Activated CD4-positive, alpha-beta T cell treated with anti-CD3 and anti-CD28 coated beads, Interleukin-2, Interleukin-4, amounts not matched to agents 100 ng/mL and 50 ng/mL, durations not matched to agents 16 hours and 8 hours (primary cell): ENCODE data around the gene SORL1-AS1.

Experiments used
- DNase-seq: peaks from one replicate; pipeline ENCODE4 v3.0.0-alpha.2; 2020; ENCODE audit warnings: low spot score

Gene SORL1-AS1

DNA sequence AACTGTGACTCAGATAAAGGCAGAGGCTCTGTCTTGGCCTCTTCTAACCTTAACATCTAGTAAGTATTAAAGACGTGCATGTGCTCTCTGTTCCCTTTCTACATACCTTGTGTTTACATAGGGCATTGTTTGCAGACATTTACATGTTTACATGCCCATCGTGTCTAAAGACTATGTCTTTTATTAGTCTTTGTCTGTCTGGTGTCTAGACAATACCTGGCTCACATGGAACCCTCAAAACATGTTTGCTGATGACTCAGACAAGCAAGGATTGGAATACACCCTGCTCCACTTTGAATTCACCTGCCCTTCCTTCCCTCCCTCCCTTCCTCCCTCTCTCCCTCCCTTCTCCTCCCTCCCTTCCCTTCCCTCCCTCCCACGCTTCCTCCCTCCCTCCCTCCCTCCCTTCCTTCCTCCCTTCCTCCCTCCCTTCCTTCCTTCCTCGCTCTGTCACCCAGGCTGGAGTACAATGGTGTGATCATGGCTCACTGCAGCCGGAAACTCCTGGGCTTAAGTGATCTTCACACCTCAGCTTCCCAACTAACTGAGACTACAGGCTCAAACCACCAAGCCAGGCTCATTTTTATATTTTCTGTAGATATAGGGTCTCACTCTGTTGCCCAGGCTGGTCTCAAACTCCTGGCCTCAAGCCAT lies 23.7 kb upstream of the SORL1-AS1 start:
- no peak for DNase-seq

DNA sequence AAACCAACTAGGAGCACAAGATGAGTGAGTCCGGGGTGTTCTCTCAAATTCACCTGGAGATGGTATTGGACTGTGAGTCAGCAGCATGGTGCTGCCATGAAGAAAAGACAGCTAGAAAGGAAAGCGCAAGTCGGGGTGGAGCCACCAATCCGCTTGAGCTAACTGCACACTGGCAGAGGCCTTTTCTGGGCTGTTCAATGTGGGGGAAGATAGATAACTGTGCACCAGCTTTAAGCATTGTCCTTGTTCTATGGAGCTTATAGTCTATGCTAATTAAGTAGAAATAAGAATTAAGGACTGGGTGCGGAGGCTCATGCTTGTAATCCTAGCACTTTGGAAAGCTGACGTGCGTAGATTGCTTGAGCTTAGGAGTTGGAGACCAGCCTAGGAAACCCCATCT lies 21.9 kb upstream of the SORL1-AS1 start:
- no peak for DNase-seq

DNA sequence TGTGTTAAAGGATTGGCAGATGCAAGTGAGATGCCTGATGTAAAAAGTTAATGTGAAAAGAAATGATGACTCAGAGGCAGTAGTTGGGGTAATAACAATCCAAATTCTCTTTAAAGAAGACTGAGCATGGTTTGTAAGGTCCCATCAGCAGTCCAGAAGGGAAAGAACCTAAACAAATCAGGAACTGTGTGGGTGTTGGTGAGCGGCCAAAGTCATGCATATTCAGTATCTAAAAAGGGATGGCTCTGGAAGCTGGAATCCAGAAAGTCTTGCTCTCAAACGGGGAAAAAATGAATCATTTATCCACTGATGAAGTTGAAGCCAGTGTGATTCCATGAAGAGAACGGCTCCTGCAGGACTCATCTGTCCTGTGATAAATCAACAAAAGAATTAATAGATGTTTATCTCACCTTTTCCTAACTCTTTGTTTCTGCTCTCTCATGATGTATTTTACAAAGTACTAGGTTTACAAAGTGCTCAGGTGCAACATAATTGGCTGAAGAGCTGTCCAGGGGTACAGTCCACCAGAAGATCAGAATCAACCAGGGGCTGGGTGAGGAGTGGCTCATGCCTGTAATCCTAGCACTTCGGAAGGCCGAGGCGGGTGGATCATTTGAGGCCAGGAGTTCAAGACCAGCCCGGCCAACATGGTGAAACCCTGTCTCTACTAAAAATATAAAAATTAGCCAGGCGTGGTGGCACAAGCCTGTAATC lies 20.5 kb upstream of the SORL1-AS1 start:
- no peak for DNase-seq

DNA sequence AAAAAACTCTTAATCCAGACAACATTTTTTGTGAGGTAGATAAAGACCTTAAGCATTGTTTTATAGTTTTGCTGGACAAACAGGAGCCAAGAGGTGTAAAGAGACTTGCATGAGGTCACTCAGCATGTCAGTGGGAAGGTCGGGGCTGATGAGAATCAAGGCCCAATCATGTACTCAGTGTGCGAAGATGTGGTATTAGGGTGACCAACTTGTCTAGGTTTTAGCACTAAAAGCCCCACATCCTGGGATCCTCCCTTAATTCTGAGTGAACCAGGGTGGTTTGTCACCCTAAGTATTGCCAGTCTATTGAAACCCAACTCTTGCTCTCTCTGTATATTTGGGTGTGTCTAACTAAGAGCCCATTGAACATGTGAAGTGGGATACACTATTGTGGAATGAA lies 19.5 kb upstream of the SORL1-AS1 start:
- no peak for DNase-seq

DNA sequence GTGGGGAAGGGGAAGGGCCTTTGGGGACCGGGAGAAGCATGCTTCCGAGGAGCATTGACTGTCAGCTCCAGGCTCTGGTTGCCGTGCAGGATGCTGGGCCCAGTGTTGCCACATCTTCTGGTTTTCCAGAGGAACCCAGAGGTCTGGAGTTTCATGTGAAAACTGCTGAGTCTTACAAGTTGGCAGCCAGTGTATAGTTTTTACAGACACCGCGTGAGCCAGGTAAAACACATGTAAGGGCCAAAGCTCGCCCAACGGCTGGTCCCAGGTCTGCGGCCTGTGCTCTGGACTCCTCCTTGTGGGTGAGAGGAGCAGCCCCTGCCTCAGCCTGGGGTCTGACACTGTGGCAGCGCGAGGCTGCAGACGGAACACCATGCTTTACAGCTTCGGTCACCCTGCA lies 18.4 kb upstream of the SORL1-AS1 start:
- no peak for DNase-seq

DNA sequence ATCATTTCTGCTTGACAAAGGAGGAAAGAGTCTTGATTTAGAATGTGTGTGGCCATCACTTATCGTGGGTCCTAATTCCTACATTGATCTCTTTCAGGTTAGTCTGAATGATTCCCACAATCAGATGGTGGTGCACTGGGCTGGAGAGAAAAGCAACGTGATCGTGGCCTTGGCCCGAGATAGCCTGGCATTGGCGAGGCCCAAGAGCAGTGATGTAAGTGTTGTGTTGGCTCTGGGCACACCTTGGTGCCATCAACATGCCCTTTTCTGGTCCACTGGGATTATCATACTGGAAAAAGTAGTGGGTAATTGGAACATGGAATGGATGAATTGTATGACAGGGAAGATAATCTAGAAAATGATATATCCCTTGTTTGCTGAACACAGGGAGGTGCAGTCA lies 17.1 kb upstream of the SORL1-AS1 start:
- no peak for DNase-seq

GRCh38 chr11:121467965-121468364 lies 15.2 kb upstream of the SORL1-AS1 start:
- peak; percentile 51 for DNase-seq

GRCh38 chr11:121467471-121467870 lies 14.7 kb upstream of the SORL1-AS1 start:
- no peak for DNase-seq

- no peak for DNase-seq
These were observed 13.5 kb upstream of the SORL1-AS1 start for GRCh38 chr11:121466063-121466794.

DNA sequence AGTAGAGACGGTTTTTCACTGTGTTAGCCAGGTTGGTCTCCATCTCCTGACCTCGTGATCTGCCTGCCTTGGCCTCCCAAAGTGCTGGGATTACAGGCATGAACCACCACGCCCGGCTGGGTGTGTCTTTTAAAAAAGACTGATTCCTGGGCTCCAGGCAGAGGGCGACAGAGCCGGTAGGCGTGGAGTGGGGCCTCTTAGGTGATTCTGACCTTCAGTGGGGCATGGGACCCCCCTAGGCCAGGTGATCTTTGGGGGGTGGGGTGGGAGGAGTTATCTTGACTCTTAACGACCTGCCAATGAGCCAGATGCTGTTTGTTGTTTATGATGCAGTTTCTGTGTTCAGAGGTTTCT lies 12.9 kb upstream of the SORL1-AS1 start:
- no peak for DNase-seq

DNA sequence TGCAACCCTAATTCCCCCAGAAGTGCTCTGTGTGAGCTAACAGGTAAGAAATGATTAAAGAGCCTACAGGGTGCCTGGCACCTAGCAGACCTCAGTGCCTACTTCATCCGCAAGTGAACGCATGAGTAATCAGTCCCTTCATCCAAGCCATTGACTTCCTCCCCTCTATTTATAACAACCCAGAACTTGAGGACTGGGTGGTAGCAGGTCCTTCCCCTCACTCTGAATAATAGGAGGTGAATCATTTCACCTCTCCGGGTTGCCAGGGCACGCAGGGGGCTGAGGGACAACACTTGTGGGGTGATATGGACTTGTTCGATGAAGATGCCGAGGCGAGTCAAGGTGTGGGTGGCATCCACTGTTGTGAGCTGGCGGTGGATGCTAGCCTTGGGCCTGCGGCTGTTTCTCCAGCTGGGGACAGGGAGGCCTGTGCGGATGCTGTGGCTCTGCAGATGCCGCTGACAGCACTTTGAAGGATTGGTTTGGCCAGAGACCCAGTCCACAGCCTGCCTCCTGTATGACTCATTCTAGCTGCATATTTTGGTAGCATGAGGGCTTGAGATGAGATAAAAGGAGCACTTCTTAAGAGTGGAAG lies 11.7 kb upstream of the SORL1-AS1 start:
- DNase-seq: peak; percentile 88

DNA sequence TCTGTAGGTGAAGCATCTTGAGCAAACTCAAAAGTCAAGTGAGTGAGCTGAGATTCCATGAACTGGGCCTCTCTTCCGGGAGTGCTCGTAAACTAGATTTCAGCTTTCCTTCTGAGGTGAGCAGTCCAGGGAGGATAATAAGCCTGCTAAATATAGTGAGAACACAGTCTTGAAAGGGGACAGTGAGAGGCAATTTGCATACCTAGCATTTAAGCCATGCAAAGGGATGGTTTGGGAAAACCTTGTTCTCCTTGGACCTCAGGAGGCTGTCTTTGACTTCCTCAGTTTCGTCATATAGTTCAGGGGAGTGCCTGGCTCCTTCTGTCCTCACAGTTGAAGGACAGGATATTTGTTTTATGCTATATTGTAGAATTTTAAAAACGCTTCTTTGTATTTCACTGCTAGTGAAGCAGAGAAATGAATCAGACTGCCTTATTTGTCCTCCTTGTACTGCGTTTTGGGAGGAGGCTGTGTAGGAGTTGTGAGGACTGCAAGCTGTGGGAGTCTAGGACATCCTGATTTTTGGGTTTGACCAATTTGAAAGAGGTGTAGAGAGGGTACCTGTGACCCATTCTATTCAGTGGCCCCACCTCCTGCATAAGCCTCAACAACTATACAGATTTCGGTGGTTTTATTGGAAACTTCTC lies 11.0 kb upstream of the SORL1-AS1 start:
- no peak for DNase-seq

DNA sequence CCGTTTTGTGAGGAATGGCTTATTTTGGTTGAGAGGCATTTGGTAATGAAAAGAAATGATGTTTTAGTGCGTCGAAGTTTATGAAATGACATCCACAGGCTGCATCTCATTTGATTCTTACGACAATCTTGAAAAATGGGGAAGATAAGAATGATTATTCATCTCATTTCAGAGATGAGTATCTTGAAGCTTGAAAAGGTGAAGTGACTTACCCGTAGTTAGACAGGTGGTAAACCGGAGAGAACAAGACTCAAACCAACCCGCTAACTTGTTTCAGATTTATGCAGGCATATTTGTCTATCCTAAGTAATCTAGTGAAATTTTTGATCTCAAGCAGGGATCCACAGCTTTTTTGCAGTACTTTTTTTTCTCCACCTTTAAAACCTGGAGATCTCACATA lies 9.1 kb upstream of the SORL1-AS1 start:
- no peak for DNase-seq

GRCh38 chr11:121460941-121461514 lies 8.3 kb upstream of the SORL1-AS1 start:
- DNase-seq: no peak

DNA sequence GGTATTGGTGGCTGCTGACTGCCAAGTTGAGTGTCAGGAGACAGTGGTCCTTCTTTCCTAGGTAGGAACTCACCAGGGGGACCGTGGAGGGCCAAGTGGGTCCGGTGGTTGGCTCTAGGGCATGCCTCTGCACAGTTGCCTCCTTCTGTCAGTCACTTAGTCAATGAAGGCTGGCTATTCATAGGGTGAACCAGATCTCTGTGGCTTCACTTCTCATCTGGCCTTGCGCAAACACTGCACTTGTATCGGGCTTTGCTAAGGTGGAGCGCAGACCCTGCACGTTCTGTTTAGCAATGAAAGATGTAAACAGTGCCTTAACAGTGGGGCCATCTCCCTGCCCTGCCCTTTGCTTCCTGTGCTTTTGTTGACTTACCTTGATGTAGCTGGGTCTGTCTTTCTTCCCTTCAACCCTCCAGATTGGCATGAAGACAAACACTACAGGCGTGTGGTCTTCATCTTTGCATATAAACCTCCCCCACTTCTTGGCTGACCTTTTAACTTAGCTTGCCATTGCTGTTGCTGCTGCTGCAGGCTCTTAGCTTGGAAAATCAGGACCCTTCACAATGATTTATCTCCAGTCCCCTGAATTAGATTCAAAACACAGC lies 6.7 kb upstream of the SORL1-AS1 start:
- no peak for DNase-seq

- DNase-seq: no peak
These were observed 5.8 kb upstream of the SORL1-AS1 start for GRCh38 chr11:121458551-121458950.

GRCh38 chr11:121456816-121457431 lies 4.2 kb upstream of the SORL1-AS1 start:
- DNase-seq: no peak

- DNase-seq: no peak
These were observed 3.4 kb upstream of the SORL1-AS1 start for GRCh38 chr11:121456151-121456550.

- DNase-seq: no peak
These were observed 2.3 kb upstream of the SORL1-AS1 start for GRCh38 chr11:121455115-121455514.

- DNase-seq: no peak
These were observed 977 bp upstream of the SORL1-AS1 start for GRCh38 chr11:121453589-121454299.
